IMR-90 (cell line): ENCODE measurements around the gene ADCYAP1R1. TPM values are rescaled to one million over a fixed set of nuclear protein-coding genes. Genes with fewer than 3 reads are reported as not detected.

Experiments used
- ATAC-seq: fragments of 200-7000 bp; cut with Tn5 transposase; 2 replicates; pipeline ENCODE4 v1.9.1; 2020; ENCODE audit warnings: low read depth, mild to moderate bottlenecking, moderate library complexity
- BruUV-seq: library from RNA; stranded (reverse); fragments of 400-500 nt; replicated peaks from 2 replicates; lab custom pipeline; 2021; lab: Mats Ljungman, UMichigan
- CTCF ChIA-PET: fragments of 300-600 bp; formaldehyde crosslinking; extraction: SDS; loops from one replicate; lab custom pipeline; 2021; ENCODE audit warnings: antibody characterized with exemption; lab: Yijun Ruan, JAX
- POLR2A ChIA-PET: fragments of 300-600 bp; sonication (Branson Sonifier 250); formaldehyde crosslinking; loops from one replicate; lab custom pipeline; 2022; ENCODE audit warnings: antibody characterized with exemption; ENCODE audit not compliant: unreplicated experiment; lab: Charles Lee
- DNase-seq: peaks from one replicate; pipeline ENCODE4 v3.0.0; 2013
- H2AFZ ChIP-seq: replicated peaks from 2 replicates; pipeline ENCODE3; 2013; ENCODE audit warnings: low read length, mild to moderate bottlenecking; ENCODE audit not compliant: poor library complexity
- H2AK5ac ChIP-seq: 2 replicates; pipeline ENCODE4 v1.6.1; 2013; ENCODE audit warnings: low read depth, low read length, inconsistent platforms
- H2AK9ac ChIP-seq: replicated peaks from 2 replicates; pipeline ENCODE3; 2013; ENCODE audit warnings: mild to moderate bottlenecking, low read depth, low read length, moderate library complexity; ENCODE audit not compliant: poor library complexity
- H2BK120ac ChIP-seq: 2 replicates; pipeline ENCODE4 v1.6.1; 2013; ENCODE audit warnings: low read depth, low read length, inconsistent platforms
- H2BK15ac ChIP-seq: 3 replicates; pipeline ENCODE4 v1.6.1; 2013; ENCODE audit warnings: low read depth, low read length, inconsistent platforms
- H2BK20ac ChIP-seq: 2 replicates; pipeline ENCODE4 v1.6.1; 2013; ENCODE audit warnings: low read depth, mild to moderate bottlenecking, inconsistent platforms, low read length, moderate library complexity
- H2BK5ac ChIP-seq: 2 replicates; pipeline ENCODE4 v1.6.1; 2013; ENCODE audit warnings: mild to moderate bottlenecking, low read depth, low read length, inconsistent platforms; ENCODE audit not compliant: poor library complexity, severe bottlenecking
- H3K14ac ChIP-seq: replicated peaks from 2 replicates; pipeline ENCODE4 v1.6.1; 2013; ENCODE audit warnings: low read depth, low read length, inconsistent platforms
- H3K18ac ChIP-seq: 2 replicates; pipeline ENCODE4 v1.6.1; 2013; ENCODE audit warnings: low read depth, low read length, control low read depth
- H3K23ac ChIP-seq: 2 replicates; pipeline ENCODE4 v1.6.1; 2013; ENCODE audit warnings: low read depth, low read length, inconsistent platforms
- H3K27ac ChIP-seq: 2 replicates; pipeline ENCODE4 v1.5.1; 2013; ENCODE audit warnings: mild to moderate bottlenecking, control low read depth, low read length; ENCODE audit not compliant: insufficient read depth
- H3K27me3 ChIP-seq: 2 replicates; pipeline ENCODE4 v1.6.1; 2013; ENCODE audit warnings: low read length; ENCODE audit not compliant: control insufficient read depth, insufficient read depth
- H3K36me3 ChIP-seq: 2 replicates; pipeline ENCODE4 v1.6.1; 2013; ENCODE audit warnings: low read length, mixed read lengths; ENCODE audit not compliant: control insufficient read depth, insufficient read depth
- H3K4ac ChIP-seq: 2 replicates; pipeline ENCODE4 v1.6.1; 2013; ENCODE audit warnings: low read depth, low read length, inconsistent platforms
- H3K4me1 ChIP-seq: 2 replicates; pipeline ENCODE4 v1.6.1; 2013; ENCODE audit warnings: low read length, mixed read lengths; ENCODE audit not compliant: control insufficient read depth, insufficient read depth
- H3K4me2 ChIP-seq: 2 replicates; pipeline ENCODE4 v1.6.1; 2013; ENCODE audit warnings: low read depth, mild to moderate bottlenecking, control low read depth, low read length, moderate library complexity
- H3K4me3 ChIP-seq: 2 replicates; pipeline ENCODE4 v1.5.1; 2013; ENCODE audit warnings: low read depth, mild to moderate bottlenecking, control low read depth, low read length, moderate library complexity; ENCODE audit not compliant: insufficient read depth
- H3K56ac ChIP-seq: 2 replicates; pipeline ENCODE4 v1.6.1; 2013; ENCODE audit warnings: low read length, inconsistent platforms; ENCODE audit not compliant: insufficient read depth; ENCODE audit errors: extremely low read depth
- H3K79me1 ChIP-seq, 2 experiments: 2 replicates each; pipeline ENCODE4 v1.6.1; 2013; ENCODE audit warnings: low read length in 2 of 2, inconsistent platforms in 1 of 2, low read depth in 1 of 2
- H3K9ac ChIP-seq: 2 replicates; pipeline ENCODE4 v1.6.1; 2013; ENCODE audit warnings: low read depth, low read length, control low read depth
- H3K9me1 ChIP-seq: 2 replicates; pipeline ENCODE4 v1.6.1; 2013; ENCODE audit warnings: low read length, inconsistent platforms; ENCODE audit not compliant: insufficient read depth
- H3K9me3 ChIP-seq: 2 replicates; pipeline ENCODE4 v1.6.1; 2013; ENCODE audit warnings: low read length; ENCODE audit not compliant: control insufficient read depth, insufficient read depth
- H4K20me1 ChIP-seq: 2 replicates; pipeline ENCODE4 v1.6.1; 2013; ENCODE audit warnings: low read length, inconsistent platforms; ENCODE audit not compliant: insufficient read depth
- H4K5ac ChIP-seq: 2 replicates; pipeline ENCODE4 v1.6.1; 2013; ENCODE audit warnings: mild to moderate bottlenecking, low read depth, low read length, control low read depth
- H4K8ac ChIP-seq, 2 experiments: 2 replicates each; pipeline ENCODE4 v1.6.1; 2013; ENCODE audit warnings: low read depth in 2 of 2, low read length in 2 of 2, control low read depth in 1 of 2, inconsistent platforms in 1 of 2
- H4K91ac ChIP-seq: 2 replicates; pipeline ENCODE4 v1.6.1; 2013; ENCODE audit warnings: low read depth, low read length, inconsistent platforms; ENCODE audit not compliant: insufficient read depth
- BHLHE40 ChIP-seq: fragments of 150-350 bp; IDR thresholded peaks from 2 replicates; pipeline ENCODE4 v1.6.1; 2016; ENCODE audit warnings: mild to moderate bottlenecking, low read depth, low read length
- CHD1 ChIP-seq: IDR thresholded peaks from 2 replicates; pipeline ENCODE4 v1.6.1; 2012; ENCODE audit warnings: low read depth, low read length, improper control_type of control experiment
- FOS ChIP-seq: fragments of 150-350 bp; IDR thresholded peaks from 2 replicates; pipeline ENCODE4 v1.6.1; 2016; ENCODE audit warnings: low read depth, low read length
- MAFK ChIP-seq: IDR thresholded peaks from 2 replicates; pipeline ENCODE4 v1.6.1; 2012; ENCODE audit warnings: low read depth, low read length, improper control_type of control experiment
- MAZ ChIP-seq: IDR thresholded peaks from 2 replicates; pipeline ENCODE4 v1.6.1; 2012; ENCODE audit warnings: low read depth, mild to moderate bottlenecking, low read length, improper control_type of control experiment, moderate library complexity, borderline replicate concordance
- MXI1 ChIP-seq: IDR thresholded peaks from 2 replicates; pipeline ENCODE4 v1.6.1; 2012; ENCODE audit warnings: low read depth, mild to moderate bottlenecking, low read length, moderate library complexity, borderline replicate concordance
- NFE2L2 ChIP-seq: fragments of 150-350 bp; IDR thresholded peaks from 2 replicates; pipeline ENCODE4 v1.6.1; 2016; ENCODE audit warnings: low read depth, mild to moderate bottlenecking, low read length
- POLR2A ChIP-seq: IDR thresholded peaks from 2 replicates; pipeline ENCODE4 v1.6.1; 2012; ENCODE audit warnings: mild to moderate bottlenecking, low read depth, low read length
- RAD21 ChIP-seq: IDR thresholded peaks from 2 replicates; pipeline ENCODE4 v1.6.1; 2012; ENCODE audit warnings: low read length, improper control_type of control experiment
- RCOR1 ChIP-seq: IDR thresholded peaks from 2 replicates; pipeline ENCODE4 v1.6.1; 2012; ENCODE audit warnings: mild to moderate bottlenecking, low read length, improper control_type of control experiment; ENCODE audit not compliant: insufficient replicate concordance
- SMC3 ChIP-seq: fragments of 150-350 bp; IDR thresholded peaks from 2 replicates; pipeline ENCODE4 v1.6.1; 2016; ENCODE audit warnings: low read depth, mild to moderate bottlenecking, antibody characterized with exemption, low read length, moderate library complexity
- WGBS, 2 experiments: methylation state at CpG; one replicate each; pipeline versions ENCODE4 v1.1.5 to v1.1.7; 2013; ENCODE audit warnings: missing lambda C conversion rate in 2 of 2; ENCODE audit not compliant: insufficient read length in 1 of 2; ENCODE audit errors: extremely low coverage in 2 of 2; 5-methylcytosine and 5-hydroxymethylcytosine counted together
- dilution Hi-C: fragments of 300-500 bp; cut with HindIII; formaldehyde crosslinking; loops from one replicate; pipeline ENCODE4 v1.14.3; 2018; ENCODE audit warnings: low sequenced_read_pairs; ENCODE audit not compliant: unreplicated experiment
- in situ Hi-C: fragments of 300-500 bp; cut with MboI; formaldehyde crosslinking; loops from 3 replicates; pipeline ENCODE4 v1.14.3; 2019; ENCODE audit warnings: low sequenced_read_pairs, inconsistent platforms, mixed read lengths
- intact Hi-C: fragments of 100-400 bp; cut with micrococcal nuclease; formaldehyde crosslinking; loops from 2 replicates; pipeline ENCODE4 v1.10.0; 2022
- polyA plus RNA-seq, 3 experiments: library from polyadenylated mRNA; depleted of rRNA; stranded (reverse); fragments of >200 nt; gene quantifications; 2 replicates each; pipeline ENCODE4 v1.2.3, GENCODE V29; 2012; ENCODE audit warnings: low replicate concordance in 1 of 3
- total RNA-seq: library from RNA; depleted of rRNA; stranded (reverse); fragments of >200 nt; gene quantifications from 2 replicates; pipeline ENCODE4 v1.2.3, GENCODE V29; 2012
- TF ChIP-seq, protein P1 (sequence below): fragments of 150-350 bp; IDR thresholded peaks from 2 replicates; pipeline ENCODE4 v1.6.1; 2016; ENCODE audit warnings: low read depth, mild to moderate bottlenecking, low read length, moderate library complexity, borderline replicate concordance
- TF ChIP-seq, protein P2 (sequence below): conservative IDR thresholded peaks from 2 replicates; pipeline ENCODE4 v1.5.1; 2012; ENCODE audit warnings: mild to moderate bottlenecking, low read depth, low read length, improper control_type of control experiment
- TF ChIP-seq, protein P3 (sequence below): fragments of 150-350 bp; IDR thresholded peaks from 2 replicates; pipeline ENCODE4 v1.6.1; 2017; ENCODE audit warnings: mild to moderate bottlenecking, antibody characterized with exemption, low read length, low read depth

Gene ADCYAP1R1
- total and polyA plus RNA-seq, 2 of the 4 experiments (the other 2 are of a cell fraction), result not detected

DNA sequence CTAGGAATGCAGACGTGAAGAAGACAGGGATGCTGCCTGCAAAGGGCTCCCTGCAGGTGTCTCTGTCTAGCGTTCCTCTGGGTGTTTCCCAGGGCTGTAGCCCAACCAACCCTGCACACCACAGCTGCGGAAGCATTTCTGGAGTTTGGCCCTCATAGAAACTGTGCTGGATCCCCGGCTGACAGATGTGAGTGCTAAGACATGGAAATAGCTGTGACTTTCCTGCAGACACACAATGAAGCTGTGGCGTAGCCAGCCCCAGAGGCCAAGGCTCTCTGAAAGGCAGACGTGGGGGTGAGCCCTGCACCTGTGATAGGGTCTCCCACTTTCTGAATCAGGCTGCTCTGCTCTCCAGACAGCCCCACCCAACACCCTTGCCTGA is 44.8 kb downstream of the ADCYAP1R1 start:
- intact Hi-C loops, result no loop called here
- Histone ChIP-seq H3K18ac (no peak overlapping the region), H2AK9ac (no peak overlapping the region), H2BK120ac (no peak overlapping the region), H3K27ac (no peak overlapping the region), H4K91ac (no peak overlapping the region), H3K36me3 (no peaks in the 10 kb centered on the region), H3K79me1 (no peaks in the 10 kb centered on the region), H3K27me3 (no peaks in the 10 kb centered on the region; the same call in 1 of the 2 replicates), H3K14ac (no peak overlapping the region), H3K56ac (no peak overlapping the region), H3K9me1 (no peaks in the 10 kb centered on the region), H3K4me2 (no peak overlapping the region), H4K5ac (no peak overlapping the region), H3K9ac (no peak overlapping the region), H3K4ac (no peak overlapping the region), H4K20me1 (no peaks in the 10 kb centered on the region; the same call in 1 of the 2 replicates), H2BK20ac (no peak overlapping the region), H2AFZ (no peak overlapping the region), H3K4me3 (no peak overlapping the region), H2AK5ac (no peak overlapping the region), H2BK15ac (no peak overlapping the region), H3K23ac (no peak overlapping the region), H4K8ac (no peak overlapping the region), H3K4me1 (no peaks in the 10 kb centered on the region), H3K9me3 (no peaks in the 10 kb centered on the region), H2BK5ac (no peak overlapping the region)
- in situ Hi-C loops, result no loop called here
- ATAC-seq (no peak), DNase-seq (no peak)
- POLR2A ChIA-PET, result no interaction called here
- BruUV-seq, result no TSS peak
- dilution Hi-C loops, result no loop called here
- no peak for TF ChIP-seq NFE2L2
- no peak for TF ChIP-seq POLR2A
- TF ChIP-seq SMC3, result no peak
- TF ChIP-seq MAFK, result no peak
- no peak for TF ChIP-seq FOS
- TF ChIP-seq MAZ, result no peak
- TF ChIP-seq, protein P1, sequence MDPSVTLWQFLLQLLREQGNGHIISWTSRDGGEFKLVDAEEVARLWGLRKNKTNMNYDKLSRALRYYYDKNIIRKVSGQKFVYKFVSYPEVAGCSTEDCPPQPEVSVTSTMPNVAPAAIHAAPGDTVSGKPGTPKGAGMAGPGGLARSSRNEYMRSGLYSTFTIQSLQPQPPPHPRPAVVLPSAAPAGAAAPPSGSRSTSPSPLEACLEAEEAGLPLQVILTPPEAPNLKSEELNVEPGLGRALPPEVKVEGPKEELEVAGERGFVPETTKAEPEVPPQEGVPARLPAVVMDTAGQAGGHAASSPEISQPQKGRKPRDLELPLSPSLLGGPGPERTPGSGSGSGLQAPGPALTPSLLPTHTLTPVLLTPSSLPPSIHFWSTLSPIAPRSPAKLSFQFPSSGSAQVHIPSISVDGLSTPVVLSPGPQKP, result no peak
- TF ChIP-seq MXI1, result no peak
- TF ChIP-seq RAD21, result no peak
- no peak for TF ChIP-seq RCOR1
- TF ChIP-seq BHLHE40, result no peak
- TF ChIP-seq, protein P2, sequence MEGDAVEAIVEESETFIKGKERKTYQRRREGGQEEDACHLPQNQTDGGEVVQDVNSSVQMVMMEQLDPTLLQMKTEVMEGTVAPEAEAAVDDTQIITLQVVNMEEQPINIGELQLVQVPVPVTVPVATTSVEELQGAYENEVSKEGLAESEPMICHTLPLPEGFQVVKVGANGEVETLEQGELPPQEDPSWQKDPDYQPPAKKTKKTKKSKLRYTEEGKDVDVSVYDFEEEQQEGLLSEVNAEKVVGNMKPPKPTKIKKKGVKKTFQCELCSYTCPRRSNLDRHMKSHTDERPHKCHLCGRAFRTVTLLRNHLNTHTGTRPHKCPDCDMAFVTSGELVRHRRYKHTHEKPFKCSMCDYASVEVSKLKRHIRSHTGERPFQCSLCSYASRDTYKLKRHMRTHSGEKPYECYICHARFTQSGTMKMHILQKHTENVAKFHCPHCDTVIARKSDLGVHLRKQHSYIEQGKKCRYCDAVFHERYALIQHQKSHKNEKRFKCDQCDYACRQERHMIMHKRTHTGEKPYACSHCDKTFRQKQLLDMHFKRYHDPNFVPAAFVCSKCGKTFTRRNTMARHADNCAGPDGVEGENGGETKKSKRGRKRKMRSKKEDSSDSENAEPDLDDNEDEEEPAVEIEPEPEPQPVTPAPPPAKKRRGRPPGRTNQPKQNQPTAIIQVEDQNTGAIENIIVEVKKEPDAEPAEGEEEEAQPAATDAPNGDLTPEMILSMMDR, result no peak
- TF ChIP-seq CHD1, result no peak
- TF ChIP-seq, protein P3, sequence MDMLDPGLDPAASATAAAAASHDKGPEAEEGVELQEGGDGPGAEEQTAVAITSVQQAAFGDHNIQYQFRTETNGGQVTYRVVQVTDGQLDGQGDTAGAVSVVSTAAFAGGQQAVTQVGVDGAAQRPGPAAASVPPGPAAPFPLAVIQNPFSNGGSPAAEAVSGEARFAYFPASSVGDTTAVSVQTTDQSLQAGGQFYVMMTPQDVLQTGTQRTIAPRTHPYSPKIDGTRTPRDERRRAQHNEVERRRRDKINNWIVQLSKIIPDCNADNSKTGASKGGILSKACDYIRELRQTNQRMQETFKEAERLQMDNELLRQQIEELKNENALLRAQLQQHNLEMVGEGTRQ, result no peak
- CTCF ChIA-PET, result no interaction called here
- 0% methylated on average over 1 of the region's 6 CpGs; no CpG with 5 or more reads in 1 of the 2 experiments for WGBS, 2 experiments
